ENCODE measurements around the gene CDK2.
"Not testable (repeated sequence)": the region's sequence is repeated elsewhere in the genome, so short reads cannot be mapped to it uniquely, and the experiment has no call there.

The CDK2 gene

DNA sequence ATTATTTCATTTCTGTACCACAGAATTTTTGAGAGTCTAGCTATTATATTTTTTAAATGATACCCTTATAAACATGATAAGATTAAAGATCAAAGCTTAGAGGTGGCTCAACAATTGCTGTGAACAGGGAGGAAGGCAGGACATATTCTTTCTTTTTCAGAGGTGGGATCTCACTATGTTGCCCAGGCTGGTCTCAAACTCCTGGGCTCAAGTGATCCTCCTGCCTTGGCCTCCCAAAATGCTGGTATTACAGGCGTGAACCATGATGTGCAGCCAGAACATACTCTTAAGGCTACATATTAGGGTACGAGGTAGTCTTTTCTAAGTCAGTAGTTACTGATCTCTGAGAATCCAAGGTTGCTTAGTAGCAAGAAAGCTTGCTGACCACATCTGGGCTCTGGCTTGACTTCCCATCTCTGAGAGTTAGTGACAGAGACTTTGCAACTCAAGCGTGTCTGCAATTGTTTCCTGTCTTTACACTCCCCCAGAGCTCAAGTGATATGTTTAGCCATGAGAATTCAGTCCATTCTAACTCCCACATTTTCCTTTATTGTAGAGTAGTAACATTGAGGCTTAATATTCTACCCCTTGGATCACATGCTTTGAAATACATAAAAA lies 15.8 kb downstream of the CDK2 start:
- DNase-seq (ENCODE audit: low spot score): no peak

DNA sequence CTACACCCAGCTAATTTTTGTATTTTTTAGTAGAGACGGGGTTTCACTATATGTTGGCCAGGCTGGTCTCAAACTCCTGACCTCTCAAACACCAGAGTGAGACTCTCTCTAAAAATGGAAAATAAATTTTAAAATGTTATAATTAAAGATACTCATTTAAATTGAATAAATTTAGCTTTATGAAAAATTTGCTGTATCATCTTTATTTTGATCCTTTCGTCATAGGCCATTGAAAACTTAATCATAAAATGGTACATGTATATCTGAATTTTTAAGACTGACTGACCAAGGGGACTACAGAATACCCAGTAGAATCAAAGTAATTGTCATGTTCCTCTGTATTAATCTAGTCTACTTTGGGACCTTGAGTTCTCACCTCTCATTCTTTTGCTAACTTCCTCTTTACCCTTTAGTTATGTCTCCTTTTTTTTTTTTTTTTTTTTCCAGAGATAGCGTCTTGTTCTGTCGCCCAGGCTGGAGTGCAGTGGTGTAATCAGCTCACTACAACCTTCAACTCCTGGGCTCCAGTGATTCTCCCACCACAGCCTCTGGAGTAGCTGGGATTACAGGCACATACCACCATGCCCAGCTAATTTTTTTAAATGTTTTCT lies 16.7 kb downstream of the CDK2 start:
- DNase-seq (ENCODE audit: low spot score): no peak

GRCh38 chr12:55984861-55985260 lies 18.2 kb downstream of the CDK2 start:
- no peak for DNase-seq (ENCODE audit: low spot score)

DNA sequence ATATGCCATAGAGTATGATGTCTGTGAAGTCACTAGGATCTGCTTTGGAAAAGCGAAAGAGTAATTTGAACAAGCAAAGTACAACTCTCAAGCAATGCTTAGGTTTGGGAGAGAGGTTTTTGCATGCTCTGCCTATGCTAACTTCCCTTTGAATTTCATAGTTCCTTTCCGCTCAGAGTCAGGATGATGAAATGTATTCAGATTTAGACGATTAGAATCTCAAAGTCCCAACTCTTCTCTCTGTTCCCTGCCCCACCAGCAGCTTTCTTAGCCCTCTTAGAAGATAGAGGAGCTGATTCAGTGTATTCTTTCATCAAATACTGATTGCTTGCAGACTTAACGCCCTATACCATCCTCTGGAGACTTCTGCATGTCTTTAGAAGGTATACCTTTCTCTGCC lies 18.7 kb downstream of the CDK2 start:
- DNase-seq (ENCODE audit: low spot score): no peak

- DNase-seq (ENCODE audit: low spot score): not testable (repeated sequence)
Observed at GRCh38 chr12:55985976-55986375, 19.3 kb downstream of the CDK2 start.

GRCh38 chr12:55991110-55991509 lies 24.5 kb downstream of the CDK2 start:
- DNase-seq (ENCODE audit: low spot score): no peak

- no peak for DNase-seq (ENCODE audit: low spot score)
Observed at GRCh38 chr12:55993230-55993853, 26.7 kb downstream of the CDK2 start.

DNA sequence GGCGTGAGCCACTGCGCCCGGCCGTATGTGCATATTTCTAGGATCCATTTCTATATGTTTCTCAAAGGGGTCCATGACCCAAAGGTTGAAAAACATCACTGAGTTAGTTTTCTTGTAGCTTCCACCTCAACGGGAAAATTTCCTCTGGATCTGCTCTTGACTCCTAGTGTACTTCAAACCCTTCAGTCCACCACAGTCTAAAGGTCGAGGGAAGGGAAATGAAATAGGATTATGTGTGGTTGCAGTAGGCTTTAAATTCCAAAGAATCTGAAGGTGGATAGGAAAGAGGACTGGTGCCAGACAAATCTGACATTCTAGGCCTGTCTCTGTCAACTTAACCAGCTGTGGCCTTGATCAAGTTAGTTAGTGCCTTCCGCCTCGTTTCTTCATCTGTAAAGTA lies 28.7 kb downstream of the CDK2 start:
- no peak for DNase-seq (ENCODE audit: low spot score)

GRCh38 chr12:55996201-55996714 lies 29.6 kb downstream of the CDK2 start:
- peak; percentile 57 for DNase-seq (ENCODE audit: low spot score)

GRCh38 chr12:55996715-55997534 lies 30.3 kb downstream of the CDK2 start, which contains the start of gene SUOX:
Gene SUOX, plus strand, starts transcription at chr12:55997276. Its CDS starts 4,946 bp downstream, at chr12:56002222.
- DNase-seq (ENCODE audit: low spot score): peak; percentile 100

- no peak for DNase-seq (ENCODE audit: low spot score)
Observed at GRCh38 chr12:55997535-55997859, 30.9 kb downstream of the CDK2 start.

DNA sequence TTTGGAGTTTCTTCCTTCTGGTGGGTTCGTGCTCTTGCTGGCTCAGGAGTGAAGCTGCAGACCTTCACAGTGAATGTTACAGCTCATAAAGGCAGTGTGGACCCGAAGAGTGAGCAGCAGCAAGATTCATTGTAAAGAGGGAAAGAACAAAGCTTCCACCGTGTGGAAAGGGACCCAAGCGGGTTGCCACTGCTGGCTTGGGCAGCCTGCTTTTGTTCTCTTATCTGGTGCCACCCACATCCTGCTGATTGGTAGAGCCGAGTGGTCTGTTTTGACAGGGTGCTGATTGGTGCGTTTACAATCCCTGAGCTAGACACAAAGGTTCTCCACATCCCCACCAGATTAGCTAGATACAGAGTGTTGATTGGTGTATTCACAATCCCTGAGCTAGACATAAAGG lies 32.9 kb downstream of the CDK2 start:
- not testable (repeated sequence) for DNase-seq (ENCODE audit: low spot score)

DNA sequence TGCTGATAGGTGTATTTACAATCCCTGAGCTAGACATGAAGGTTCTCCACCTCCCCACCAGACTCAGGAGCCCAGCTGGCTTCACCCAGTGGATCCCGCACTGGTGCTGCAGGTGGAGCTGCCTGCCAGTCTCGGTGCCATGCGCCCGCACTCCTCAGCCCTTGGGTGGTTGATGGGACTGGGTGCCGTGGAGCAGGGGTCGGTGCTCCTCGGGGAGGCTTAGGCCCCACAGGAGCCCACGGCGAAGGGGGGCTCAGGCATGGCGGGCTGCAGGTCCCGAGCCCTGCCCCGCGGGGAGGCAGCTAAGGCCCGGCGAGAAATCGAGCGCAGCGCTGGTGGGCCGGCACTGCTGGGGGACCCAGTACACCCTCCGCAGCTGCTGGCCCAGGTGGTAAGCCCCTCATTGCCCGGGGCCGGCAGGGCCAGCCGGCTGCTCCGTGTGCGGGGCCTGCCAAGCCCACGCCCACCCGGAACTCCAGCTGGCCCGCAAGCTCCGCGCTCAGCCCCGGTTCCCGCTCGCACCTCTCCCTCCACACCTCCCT lies 33.4 kb downstream of the CDK2 start:
- not testable (repeated sequence) for DNase-seq (ENCODE audit: low spot score)

DNA sequence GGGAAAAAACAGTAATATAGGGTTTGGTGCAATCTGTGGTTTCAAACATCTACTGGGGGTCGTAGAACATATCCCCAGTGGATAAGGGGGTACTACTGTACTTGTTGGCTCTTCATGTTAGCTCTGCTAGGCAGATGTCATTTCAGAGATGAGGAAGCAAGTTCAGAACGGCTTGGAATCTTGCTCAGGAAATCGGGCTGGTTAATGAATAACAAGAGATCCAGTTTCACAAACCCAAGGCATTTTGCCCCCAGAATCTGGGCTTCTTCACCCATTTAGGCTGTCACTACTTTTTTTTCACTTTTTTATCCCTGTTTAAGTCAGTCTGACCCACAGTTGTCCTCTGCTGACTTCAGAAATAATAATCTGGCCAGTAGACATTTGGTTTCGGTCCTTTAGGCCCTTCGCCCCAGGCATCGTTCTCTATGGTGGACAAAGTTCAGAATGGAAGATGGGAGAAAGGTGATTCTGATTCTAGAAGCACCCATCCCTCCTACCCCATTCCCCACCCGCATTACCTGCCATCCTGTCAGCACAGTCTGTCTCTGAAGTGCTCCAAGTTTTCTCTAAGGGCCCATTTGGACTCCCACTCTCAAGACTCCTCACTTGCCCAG lies 35.0 kb downstream of the CDK2 start:
- no peak for DNase-seq (ENCODE audit: low spot score)

- DNase-seq (ENCODE audit: low spot score): not testable (repeated sequence)
Observed at GRCh38 chr12:56003376-56003775, 36.7 kb downstream of the CDK2 start.

- DNase-seq (ENCODE audit: low spot score): no peak
Observed at GRCh38 chr12:56004211-56004610, 37.6 kb downstream of the CDK2 start.

DNA sequence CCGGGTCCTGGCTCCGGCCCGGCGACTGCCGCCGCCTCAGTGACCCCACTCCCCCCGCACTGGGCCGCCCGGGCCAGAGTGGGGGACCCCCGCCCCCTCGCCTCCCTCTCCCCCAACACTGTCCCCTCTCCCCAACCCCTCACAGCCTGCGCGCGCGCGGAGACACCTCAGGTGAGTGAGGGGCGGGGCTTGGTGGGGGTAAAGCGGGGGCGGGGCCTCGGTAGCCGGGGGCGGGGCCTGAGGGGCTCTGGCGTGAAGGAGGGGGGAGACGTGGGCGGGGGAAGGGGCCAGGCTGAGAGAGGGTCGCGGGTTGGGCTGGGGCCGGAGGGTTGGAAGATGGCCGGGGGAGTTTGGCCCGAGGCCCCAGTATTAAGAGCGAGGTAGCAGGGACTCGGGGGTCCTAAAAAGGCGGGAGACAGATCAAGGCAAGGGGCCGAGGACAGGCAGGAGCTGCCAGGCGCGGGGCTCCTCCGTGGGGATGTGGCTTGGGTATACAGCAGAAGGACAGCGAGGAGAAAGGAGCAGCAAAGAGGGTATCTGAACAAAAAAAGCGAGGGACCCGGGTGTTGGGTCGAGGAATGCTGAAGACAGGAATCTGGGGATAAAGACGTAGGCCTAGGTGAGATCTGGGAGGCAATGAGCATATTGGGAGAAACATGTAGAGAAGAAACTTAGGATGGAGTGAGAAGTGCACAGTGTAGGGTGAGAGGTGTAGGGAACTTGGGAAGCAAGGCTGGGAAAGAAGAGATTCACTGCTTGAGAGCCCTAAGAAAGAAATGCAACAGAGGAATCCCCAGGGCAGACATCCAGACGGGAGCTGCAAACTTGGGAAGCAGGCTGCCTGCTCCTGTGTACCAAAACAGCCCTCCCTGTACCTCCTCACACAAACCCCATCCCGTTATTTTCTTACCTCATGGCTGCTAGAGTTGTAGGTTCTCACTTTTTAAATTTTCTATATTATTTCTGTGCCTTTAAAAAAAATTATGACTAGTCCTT lies 41.2 kb downstream of the CDK2 start:
- DNase-seq (ENCODE audit: low spot score): peak; percentile 64

DNA sequence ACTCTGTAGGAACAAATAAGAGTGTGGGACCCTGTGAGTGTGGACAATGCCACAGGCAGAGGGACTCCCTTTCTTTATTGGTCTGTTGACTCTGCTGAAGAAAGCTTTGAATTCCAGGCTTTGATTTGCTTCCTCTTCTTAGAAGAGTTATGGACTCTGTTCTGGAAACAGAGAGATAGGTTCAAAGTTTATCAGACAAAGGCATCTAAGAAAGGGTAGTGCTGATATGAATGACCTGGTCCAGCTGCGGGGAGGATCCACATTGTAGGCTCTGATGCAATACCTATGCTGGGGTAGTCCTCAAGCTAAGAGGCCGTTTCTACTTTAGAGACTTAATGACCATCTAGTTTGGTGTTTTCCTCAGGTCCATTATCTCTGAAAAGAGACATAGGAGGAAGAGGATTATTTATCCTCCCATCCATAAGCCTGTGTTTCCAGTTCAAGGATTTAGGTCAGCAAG lies 43.5 kb downstream of the CDK2 start:
- DNase-seq (ENCODE audit: low spot score): no peak

- DNase-seq (ENCODE audit: low spot score): no peak
Observed at GRCh38 chr12:56011509-56012090, 45.0 kb downstream of the CDK2 start.

GRCh38 chr12:56013482-56013881 lies 46.9 kb downstream of the CDK2 start:
- no peak for DNase-seq (ENCODE audit: low spot score)

Data from hepatic stellate cell (primary cell).